Measurements from ENCODE around the gene TENT5A.

TENT5A gene

DNA sequence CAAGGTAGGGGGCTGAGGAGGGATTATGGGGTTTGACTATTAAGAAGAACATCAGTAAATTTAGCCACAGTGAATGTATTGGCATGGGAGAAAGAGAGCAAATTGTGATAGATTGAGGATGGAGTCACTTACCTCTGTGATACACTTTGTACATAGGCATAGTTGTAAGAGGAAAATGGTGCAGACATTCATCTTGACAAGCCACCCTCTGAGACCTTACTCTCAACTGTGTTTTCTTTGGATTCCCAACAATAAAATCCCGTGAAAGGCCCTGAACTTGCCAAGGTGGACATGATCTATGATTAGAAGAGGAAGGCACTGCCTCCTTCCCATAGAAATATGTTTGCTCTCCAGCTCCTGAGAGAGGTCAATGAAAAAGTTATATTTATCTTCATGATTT lies 18.6 kb upstream of the TENT5A start:
- TF ChIP-seq, protein P1, sequence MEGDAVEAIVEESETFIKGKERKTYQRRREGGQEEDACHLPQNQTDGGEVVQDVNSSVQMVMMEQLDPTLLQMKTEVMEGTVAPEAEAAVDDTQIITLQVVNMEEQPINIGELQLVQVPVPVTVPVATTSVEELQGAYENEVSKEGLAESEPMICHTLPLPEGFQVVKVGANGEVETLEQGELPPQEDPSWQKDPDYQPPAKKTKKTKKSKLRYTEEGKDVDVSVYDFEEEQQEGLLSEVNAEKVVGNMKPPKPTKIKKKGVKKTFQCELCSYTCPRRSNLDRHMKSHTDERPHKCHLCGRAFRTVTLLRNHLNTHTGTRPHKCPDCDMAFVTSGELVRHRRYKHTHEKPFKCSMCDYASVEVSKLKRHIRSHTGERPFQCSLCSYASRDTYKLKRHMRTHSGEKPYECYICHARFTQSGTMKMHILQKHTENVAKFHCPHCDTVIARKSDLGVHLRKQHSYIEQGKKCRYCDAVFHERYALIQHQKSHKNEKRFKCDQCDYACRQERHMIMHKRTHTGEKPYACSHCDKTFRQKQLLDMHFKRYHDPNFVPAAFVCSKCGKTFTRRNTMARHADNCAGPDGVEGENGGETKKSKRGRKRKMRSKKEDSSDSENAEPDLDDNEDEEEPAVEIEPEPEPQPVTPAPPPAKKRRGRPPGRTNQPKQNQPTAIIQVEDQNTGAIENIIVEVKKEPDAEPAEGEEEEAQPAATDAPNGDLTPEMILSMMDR (IDR thresholded peaks at IDR 0.05; ENCODE audit: extremely low read depth, missing control alignments) = no peak
- DNase-seq (ENCODE audit: low spot score) = no peak

- DNase-seq (ENCODE audit: low spot score) = no peak
- TF ChIP-seq, protein P1 (IDR thresholded peaks at IDR 0.05; ENCODE audit: extremely low read depth, missing control alignments) = no peak
Measured at GRCh38 chr6:81770381-81770780, 17.9 kb upstream of the TENT5A start.

DNA sequence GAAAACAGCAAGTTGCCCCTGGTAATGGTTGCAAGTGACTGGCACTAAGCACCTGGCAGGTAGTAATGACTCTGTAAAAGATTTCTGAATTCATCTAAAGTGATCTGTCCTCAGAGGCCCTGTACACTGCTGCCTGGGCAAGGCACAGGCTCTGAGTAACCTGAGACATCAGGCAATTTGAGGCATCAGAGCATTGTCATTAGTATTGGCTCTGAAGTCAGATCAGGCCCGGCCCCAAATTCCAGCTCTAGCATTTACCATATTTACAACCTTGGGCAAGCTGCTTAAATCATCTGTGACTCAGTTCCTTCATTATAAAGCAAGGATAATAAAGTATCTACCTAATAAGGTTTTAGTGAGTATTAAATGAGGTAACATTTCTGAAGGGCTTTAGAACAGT lies 17.3 kb upstream of the TENT5A start:
- no peak for DNase-seq (ENCODE audit: low spot score)

GRCh38 chr6:81768150-81768942 lies 15.9 kb upstream of the TENT5A start:
- TF ChIP-seq, protein P1 (IDR thresholded peaks at IDR 0.05; ENCODE audit: extremely low read depth, missing control alignments) = no peak
- DNase-seq (ENCODE audit: low spot score) = no peak

More for the DNA sequence above, 17.3 kb upstream of the TENT5A start:
- TF ChIP-seq, protein P1 (IDR thresholded peaks at IDR 0.05; ENCODE audit: extremely low read depth, missing control alignments) = no peak

DNA sequence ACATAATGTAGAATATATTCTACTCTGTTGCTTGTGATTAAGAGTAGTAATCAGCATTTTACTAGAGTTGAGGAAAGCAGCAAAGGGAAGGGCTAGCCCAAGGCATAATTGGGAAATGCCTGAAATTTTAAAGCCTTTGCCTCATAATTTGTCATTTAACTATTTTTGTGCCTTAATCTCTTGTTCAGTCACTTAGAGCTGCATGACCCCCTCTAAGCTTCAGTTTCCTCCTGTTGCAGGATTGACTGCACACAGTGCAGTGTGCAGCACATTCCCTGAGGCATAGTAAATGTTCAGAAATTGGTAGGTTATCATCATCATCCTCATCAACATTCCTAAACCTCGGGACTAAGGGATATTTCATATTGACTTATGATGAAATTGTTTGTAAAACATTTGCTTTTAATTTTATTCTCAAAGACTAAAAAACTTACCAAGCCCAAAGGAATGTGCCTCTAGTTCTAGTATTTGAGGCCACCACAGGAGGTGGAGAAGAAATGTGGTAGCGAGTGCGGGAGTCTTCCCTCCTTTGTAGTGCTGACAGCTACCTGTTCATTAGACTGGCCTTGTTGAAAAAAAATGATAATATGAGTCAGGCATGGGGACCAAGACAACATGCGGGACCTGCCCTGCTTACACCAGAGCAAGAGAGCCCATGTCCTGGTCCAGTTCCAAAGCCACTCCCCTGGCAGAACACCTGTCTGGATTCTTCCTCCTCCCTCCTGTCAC lies 14.8 kb upstream of the TENT5A start:
- DNase-seq (ENCODE audit: low spot score) = no peak
- TF ChIP-seq, protein P1 (IDR thresholded peaks at IDR 0.05; ENCODE audit: extremely low read depth, missing control alignments) = no peak

- TF ChIP-seq, protein P1 (IDR thresholded peaks at IDR 0.05; ENCODE audit: extremely low read depth, missing control alignments) = no peak
- DNase-seq (ENCODE audit: low spot score) = no peak
Measured at GRCh38 chr6:81766482-81767069, 14.1 kb upstream of the TENT5A start.

DNA sequence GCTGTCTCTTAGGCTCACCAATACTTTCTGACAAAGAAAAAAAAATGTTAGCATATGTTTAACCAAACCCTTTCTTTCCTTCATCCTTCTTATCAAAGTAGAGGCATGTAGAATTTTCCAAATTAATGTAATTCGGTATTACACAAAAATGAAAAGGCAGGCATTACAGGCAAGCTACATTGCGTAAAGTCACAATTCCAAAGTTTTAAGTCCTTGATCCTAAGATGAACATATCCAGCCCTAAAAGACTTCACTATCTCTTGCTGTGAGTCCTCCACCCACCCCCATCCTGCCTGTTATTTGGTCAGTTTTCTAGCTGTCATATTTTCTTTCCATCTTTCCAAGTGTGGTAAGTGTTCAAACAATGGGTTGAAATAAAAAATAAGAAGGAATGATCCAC lies 12.1 kb upstream of the TENT5A start:
- TF ChIP-seq, protein P1 (IDR thresholded peaks at IDR 0.05; ENCODE audit: extremely low read depth, missing control alignments) = no peak
- no peak for DNase-seq (ENCODE audit: low spot score)
